ENCODE data around the gene AMPD3. TPM values are rescaled to one million over a fixed set of nuclear protein-coding genes. Genes with fewer than 3 reads are reported as not detected.
A peak's percentile ranks its signal among the peaks of the same experiment; 100 is the strongest.

AMPD3 gene
- total RNA-seq = 3.7 TPM
- long read RNA-seq, partial matches to known transcripts = 2 of 3 reads
- long read RNA-seq, other reads (novel, unspliced or antisense) = 0 of 3 reads

- DNase-seq (no peak), ATAC-seq (no peak)
- intact Hi-C loops (cut with micrococcal nuclease) = no loop called here
Observed at GRCh38 chr11:10454878-10455631, at the start of gene AMPD3. TSS of gene AMPD3 (plus strand) at chr11:10455264. CDS start at chr11:10461520, 6,256 bp downstream.

DNA sequence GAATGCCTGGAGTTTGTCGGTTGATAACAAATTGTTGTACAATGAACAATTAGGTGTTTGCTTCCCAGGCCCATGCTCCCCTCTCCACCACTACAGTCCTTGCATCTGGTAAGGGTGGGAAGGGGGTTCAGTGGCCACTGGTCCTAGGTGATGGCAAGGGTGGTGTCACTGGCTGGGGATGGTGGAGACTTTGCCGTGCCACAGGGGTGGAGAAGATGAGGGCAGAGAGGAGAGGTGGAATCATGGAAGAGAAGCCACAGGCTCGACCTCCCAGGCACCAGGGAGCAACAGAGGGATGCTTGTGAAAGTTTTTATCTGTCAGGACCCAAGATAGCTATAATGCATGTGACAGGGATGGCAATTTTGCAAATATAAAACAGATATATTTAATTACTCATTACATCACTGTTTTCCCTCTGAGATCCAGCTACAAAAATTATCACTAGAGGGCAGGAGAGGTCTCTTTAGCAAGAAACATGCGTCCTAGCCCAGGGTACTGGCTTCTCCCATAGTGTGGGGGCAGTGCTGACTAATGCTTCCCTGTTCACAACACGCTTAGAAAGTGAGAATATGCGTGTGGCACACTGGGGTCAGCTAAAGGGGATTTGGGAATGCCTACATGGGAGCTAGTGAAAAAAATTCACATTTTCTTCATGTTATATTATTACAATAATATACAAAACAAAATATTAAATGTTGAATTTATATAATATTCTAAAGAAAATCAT is 49.0 kb upstream of the AMPD3 start:
- DNase-seq (peak; percentile 46), ATAC-seq (peak; percentile 91)
- intact Hi-C loops (cut with micrococcal nuclease) = loop anchor here (2.0 to 10.0 kb wide), 2 partner anchors 109 to 331 kb away; no protein-coding TSS in a partner anchor

DNA sequence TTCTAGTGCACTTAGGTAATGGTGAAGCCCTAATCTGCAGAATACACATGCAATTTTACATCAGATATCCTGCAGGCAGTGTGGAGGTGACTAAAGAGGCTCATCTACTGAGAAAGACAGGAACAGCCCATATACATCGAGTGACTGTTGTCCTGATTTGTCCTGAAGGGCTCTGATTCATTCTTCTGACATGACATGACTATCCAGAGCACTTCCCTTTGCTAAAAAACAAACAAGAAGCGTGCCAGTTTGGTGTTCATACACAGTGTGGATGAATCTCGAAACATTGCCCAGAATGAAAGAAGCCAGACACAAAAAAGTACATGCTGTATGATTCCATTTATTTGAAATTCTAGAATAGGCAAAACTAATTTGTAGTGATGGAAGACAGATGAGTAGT is 48.0 kb upstream of the AMPD3 start:
- intact Hi-C loops (cut with micrococcal nuclease) = loop anchor here (2.0 to 10.0 kb wide), 2 partner anchors 108 to 330 kb away; no protein-coding TSS in a partner anchor
- DNase-seq (no peak), ATAC-seq (peak; percentile 32)

- ATAC-seq (peak; percentile 44), DNase-seq (peak; percentile 42)
- intact Hi-C loops (cut with micrococcal nuclease) = loop anchor here (2.0 to 10.0 kb wide), 2 partner anchors 107 to 329 kb away; no protein-coding TSS in a partner anchor
Observed at GRCh38 chr11:10407749-10408685, 47.0 kb upstream of the AMPD3 start.

DNA sequence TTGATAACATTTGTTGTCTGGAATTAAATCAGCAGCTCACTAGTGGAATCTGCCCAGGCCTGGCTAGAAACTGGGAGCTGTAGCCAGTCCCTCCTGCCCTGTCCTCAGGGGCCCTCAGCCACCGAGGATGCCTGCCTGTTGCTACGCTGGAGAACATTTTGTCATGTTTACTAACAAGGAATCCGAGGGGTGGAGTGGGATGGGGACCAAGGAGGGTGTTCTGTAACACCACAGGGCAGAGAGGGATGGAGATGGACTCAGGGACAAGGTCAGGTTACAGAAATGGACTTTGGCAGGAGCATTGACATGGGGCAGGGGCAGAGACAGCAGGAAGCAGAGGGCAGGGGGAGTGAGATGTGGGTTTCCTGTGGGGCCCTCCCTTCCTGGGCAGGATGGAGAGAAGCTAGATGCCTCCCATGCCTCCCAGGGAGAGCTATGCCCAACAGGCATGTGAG is 45.8 kb upstream of the AMPD3 start:
- intact Hi-C loops (cut with micrococcal nuclease) = loop anchor here (10.0 kb wide), 1 partner anchor 106 kb away; no protein-coding TSS in a partner anchor
- DNase-seq (no peak), ATAC-seq (peak; percentile 6)

DNA sequence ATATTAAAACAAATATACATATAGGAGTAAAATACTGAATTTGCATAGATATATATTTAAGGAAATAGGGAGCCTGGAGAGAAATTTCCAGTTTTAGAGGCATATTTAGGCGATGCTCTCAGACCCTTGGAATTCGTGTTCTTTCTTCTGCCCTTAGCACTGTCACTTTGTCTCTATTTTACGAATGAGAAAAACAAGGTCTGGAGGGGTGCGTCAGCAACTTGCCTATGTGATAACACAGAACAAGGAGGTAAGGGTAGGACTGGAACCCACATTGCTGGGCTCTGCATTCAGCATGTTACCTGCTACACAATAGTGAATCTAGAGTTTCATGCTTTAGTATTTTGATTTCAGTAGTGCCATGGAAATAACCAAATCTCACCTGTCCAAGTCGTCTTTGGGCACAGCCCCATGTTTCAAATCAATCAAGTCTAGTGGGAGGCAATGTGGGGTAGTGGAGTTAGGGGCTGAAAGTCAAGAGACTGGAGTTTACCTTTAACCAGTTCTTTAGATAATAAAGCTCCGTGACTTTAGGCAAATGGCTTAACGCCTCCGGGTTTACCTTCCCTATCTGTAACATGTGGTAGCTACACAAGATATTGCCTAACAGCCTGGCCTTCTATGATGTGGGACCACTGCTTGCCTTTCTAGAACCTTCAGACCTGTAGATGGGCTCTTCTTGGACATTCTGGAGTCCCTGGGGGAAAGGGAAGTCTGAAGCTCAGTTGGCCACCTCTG is 44.8 kb upstream of the AMPD3 start:
- DNase-seq = no peak
- ATAC-seq = no peak
- intact Hi-C loops (cut with micrococcal nuclease) = no loop called here

- intact Hi-C loops (cut with micrococcal nuclease) = no loop called here
- DNase-seq (no peak), ATAC-seq (no peak)
Observed at GRCh38 chr11:10410844-10411200, 44.2 kb upstream of the AMPD3 start.

DNA sequence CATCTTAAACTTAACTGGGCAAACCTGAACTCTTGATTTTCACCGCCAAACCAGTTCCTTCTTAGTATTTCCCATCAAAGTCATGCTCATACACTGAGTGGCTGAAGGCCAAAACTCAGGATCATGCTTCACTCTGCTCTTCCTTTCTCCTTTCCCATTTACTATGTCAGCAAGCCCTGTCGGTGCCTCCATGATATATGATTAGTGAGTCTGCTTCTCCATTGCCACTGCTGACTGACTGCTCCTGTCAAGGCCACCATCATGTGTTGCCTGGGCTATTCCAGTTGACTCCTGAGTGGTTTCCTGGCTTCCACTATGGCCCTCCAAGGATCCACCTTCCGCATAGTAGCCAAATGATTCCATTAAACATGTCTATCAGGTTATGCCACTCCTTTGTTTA is 42.8 kb upstream of the AMPD3 start:
- no peak for ATAC-seq
- intact Hi-C loops (cut with micrococcal nuclease) = no loop called here
- DNase-seq = no peak

DNA sequence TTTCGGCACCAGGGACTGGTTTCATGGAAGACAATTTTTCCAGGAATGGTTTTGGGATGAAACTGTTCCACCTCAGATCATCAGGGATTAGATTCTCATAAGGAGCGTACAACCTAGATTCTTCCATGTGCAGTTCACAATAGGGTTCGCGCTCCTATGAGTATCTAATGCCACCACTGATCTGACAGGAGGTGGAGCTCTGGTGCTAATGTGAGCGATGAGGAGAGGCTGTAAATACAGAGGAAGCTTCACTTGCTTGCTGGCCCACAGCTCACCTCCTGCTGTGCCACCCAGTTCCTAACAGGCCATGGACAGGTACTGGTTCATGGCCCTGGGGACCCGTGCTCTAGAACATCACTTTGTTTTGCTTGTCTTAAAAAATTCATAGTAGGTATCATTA is 41.8 kb upstream of the AMPD3 start:
- intact Hi-C loops (cut with micrococcal nuclease) = no loop called here
- DNase-seq (no peak), ATAC-seq (peak; percentile 69)

DNA sequence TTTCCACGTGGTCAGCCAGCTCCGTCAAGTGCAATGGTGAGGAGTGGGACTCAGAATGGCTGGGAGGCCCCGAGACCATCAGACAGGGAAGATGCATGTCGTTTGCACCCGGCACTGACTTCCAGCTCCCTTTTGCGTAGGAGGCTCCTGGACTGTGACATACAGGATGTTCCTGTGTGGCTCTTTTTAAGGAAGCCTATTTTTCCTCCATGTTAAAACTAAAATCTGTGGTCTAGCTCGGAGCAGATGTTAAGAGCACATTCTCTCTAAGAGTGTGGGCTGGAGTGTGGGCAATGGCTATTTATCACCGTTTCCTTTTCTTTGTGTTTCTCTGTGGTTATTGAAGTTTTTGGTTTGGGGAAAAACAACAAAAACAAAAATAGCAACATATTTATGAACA is 40.9 kb upstream of the AMPD3 start:
- ATAC-seq = peak; percentile 59
- DNase-seq = no peak
- intact Hi-C loops (cut with micrococcal nuclease) = no loop called here

DNA sequence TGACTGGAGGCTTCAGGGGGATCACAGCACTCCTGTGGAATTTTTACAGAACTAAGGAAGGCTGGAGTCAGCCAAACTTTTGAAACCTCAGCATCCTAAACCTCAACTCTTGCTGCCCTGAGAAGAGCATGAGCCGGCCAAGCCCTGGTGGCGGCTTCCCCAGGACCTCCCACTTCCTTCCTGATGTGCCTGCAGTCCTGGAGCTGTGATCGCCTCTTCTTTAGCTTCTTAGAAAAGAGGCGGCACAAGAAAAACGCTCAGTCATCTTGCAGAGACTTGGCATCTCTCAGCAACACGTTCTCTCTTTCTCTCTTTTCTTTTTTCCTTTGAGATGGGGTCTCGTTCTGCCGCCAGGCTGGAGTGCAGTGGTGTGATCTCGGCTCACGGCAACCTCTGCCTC is 40.4 kb upstream of the AMPD3 start:
- DNase-seq = peak; percentile 69
- intact Hi-C loops (cut with micrococcal nuclease) = no loop called here
- peak; percentile 86 for ATAC-seq

GRCh38 chr11:10415817-10416392 is 39.2 kb upstream of the AMPD3 start:
- ATAC-seq = no peak
- intact Hi-C loops (cut with micrococcal nuclease) = no loop called here

GRCh38 chr11:10418259-10418949 is 36.7 kb upstream of the AMPD3 start:
- ATAC-seq = no peak
- intact Hi-C loops (cut with micrococcal nuclease) = no loop called here
- DNase-seq = no peak

More at GRCh38 chr11:10415817-10416392, 39.2 kb upstream of the AMPD3 start:
- DNase-seq = no peak

DNA sequence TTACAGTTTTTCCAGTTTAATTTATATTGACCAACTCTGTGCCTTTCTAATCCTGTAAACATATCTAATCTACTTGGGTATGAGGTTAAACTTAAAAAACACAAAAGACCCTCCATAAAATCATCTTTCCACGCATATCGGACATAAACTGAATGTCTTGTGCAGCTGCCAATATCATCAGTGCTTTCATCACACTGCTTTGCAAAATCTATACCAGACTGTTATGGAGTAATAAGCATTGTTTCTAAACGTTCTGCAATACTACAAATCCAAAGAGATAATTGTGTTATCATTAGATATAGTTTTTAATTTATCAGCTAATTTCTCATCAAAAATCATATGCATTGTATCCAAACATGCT is 36.1 kb upstream of the AMPD3 start:
- DNase-seq (no peak), ATAC-seq (no peak)
- intact Hi-C loops (cut with micrococcal nuclease) = no loop called here

DNA sequence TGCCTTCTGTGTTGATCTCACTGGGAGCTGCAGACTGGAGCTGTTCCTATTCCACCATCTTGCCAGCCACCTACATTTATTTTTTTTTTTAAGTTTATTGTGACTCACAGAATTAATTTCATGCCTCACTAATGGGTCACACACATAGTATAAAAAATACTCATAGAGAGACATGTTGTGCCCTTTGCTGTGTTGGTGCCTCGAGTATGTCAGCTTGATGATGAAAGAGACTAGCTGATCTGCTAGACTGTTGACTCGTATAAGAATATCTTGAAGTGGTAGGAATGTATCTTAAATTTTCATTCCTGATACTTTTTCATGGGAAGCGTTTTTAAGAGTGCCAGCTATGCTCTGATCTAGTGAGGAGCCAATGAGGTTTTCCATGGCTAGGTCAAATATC is 28.6 kb upstream of the AMPD3 start:
- intact Hi-C loops (cut with micrococcal nuclease) = no loop called here
- no peak for ATAC-seq
- DNase-seq = no peak

GRCh38 chr11:10428453-10428852 is 26.6 kb upstream of the AMPD3 start:
- intact Hi-C loops (cut with micrococcal nuclease) = no loop called here
- DNase-seq (no peak), ATAC-seq (no peak)

DNA sequence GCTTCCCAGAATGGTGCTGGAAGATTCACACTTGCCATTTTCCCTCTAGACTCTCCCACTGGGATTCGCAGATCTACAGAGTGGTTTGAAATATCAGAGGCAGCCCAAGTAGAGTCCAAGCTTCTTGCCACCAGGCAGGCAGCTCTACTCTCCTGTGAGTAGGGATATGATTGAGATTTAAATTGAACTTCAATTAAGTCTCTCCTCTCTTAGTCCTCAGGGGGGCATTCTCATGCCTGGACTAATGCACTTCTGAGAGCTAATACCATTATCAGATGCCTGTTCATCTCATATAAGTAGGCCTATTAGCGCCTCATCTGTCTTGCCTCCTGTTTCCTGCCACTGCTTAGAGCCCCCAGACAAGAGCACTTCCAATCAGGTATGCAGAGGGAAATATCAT is 25.5 kb upstream of the AMPD3 start:
- intact Hi-C loops (cut with micrococcal nuclease) = no loop called here

DNA sequence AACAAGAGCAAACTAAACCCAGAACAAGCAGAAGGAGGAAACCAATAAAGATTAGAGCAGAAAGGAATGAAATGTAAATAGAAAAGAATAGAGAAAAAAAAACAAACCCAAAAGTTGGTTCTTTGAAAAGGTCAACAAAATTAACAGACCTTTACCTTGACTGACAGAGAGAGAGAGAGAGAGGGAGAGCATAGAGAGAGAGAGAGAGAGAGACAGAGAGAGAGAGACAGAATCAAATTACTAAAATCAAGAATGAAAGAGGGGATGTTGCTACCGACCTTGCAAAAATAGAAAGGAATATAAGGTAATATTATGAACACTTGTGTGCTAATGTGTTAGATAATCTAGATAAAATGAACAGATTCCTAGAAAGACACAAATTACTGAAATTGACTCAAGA is 22.6 kb upstream of the AMPD3 start:
- no peak for DNase-seq
- ATAC-seq = no peak
- intact Hi-C loops (cut with micrococcal nuclease) = no loop called here

More for the DNA sequence above, 25.5 kb upstream of the AMPD3 start:
- DNase-seq (no peak), ATAC-seq (no peak)
